GM18499 (cell line): ENCODE data around the gene ITGB2.

Source experiments
- ATAC-seq: cut with Tn5 transposase; IDR thresholded peaks from one replicate; pipeline ENCODE4 v1.9.1; 2021; ENCODE audit warnings: moderate number of reproducible peaks; ENCODE audit not compliant: insufficient read depth, unreplicated experiment

ITGB2 gene

DNA sequence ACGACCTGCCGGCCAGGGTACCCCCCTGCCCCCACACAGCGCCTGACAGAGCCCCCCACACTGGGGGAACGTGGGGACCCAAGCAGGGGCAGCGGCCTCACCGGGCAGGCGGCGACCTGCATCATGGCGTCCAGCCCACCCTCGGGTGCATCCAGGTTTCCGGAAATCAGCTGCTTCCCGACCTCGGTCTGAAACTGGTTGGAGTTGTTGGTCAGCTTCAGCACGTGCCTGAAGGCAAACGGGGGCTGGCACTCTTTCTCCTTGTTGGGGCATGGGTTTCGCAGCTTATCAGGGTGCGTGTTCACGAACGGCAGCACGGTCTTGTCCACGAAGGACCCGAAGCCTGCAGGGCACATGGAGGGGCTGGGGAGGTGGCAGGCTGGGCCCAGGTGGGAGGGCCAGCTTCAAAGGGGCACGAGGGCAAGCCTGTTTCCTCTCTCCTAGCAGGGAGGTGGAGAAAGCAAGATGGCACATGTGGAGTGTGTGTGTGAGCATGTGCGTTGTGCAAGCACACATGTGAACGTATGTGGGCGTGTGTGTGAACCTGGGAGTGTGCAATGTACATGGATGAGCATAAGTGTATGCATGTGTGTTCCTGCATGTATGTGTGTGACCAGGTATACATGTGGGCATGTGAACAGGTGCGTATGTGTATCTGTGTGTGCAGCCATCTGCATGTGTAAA is 19.2 kb downstream of the ITGB2 start:
- ATAC-seq, result no peak

DNA sequence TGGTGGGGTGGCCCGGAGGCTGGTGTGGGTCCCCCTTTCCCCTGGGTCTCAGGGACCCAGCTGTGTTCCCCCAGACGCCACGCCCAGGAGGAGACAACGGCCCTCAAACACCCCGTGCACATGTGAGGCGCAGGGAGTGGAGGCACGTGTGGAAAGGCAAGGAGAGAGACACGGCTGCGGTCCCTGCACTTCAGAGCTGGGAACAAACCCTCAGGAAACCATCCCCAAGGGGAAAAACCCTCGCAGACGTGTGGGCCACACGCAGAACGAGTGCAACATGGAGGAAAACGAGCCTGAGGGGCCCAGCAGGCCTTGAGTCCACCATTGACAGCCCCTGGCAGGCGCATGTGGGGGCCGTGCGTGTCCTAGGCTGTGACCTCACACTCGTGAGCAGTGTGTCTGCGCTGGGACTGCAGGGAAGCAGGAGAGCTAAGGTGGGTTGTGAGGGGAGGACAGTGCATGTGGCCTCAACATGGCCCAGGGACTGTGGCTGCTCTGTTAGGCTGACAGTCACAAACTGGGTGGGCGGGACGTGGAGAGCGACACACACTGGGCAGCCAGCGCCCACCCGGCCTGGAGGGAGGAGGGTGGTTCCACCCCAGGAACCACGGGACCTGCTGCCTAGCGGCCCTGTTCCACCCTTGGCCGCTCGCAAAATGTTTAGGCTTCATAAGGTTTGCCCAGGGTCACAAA is 20.0 kb downstream of the ITGB2 start:
- ATAC-seq, result no peak

DNA sequence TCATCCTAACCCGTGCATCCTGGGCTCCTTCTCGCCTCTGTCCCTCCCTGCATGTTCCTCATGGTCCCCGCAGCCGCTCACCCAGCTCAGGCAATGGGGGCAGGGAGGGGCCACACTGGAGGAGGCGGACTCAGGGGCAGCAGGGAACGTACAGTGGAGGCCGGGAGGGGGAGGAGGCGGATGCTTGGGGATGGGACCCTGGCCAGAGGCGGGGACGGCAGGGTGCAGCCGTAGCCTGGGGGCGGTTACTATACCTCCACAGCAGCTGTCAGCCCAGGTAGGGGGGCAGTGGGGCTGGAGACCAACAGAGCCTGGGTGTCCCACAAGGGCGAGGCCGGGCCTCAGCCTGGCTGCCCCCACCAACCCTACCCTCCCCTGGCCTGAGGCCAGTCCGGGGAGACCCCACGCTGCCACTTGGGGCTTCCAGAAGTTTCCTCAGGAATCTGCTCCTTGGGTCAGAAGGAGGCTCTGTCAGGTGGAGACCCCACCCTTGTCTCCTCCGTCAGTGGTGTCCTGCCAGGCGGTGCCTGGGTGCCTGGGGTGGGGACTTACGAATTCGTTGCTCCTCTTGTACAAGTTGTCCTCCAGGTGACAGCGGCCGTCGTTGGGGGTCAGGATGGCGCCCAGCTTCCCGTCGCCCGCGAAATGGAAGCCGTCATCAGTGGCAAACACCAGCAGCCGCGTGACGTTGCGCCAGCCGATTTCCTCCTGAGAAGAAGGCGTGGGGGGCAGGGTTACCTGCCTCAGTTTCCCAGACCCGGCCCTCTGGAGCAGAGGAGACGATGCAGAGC is 20.7 kb downstream of the ITGB2 start:
- no peak for ATAC-seq

DNA sequence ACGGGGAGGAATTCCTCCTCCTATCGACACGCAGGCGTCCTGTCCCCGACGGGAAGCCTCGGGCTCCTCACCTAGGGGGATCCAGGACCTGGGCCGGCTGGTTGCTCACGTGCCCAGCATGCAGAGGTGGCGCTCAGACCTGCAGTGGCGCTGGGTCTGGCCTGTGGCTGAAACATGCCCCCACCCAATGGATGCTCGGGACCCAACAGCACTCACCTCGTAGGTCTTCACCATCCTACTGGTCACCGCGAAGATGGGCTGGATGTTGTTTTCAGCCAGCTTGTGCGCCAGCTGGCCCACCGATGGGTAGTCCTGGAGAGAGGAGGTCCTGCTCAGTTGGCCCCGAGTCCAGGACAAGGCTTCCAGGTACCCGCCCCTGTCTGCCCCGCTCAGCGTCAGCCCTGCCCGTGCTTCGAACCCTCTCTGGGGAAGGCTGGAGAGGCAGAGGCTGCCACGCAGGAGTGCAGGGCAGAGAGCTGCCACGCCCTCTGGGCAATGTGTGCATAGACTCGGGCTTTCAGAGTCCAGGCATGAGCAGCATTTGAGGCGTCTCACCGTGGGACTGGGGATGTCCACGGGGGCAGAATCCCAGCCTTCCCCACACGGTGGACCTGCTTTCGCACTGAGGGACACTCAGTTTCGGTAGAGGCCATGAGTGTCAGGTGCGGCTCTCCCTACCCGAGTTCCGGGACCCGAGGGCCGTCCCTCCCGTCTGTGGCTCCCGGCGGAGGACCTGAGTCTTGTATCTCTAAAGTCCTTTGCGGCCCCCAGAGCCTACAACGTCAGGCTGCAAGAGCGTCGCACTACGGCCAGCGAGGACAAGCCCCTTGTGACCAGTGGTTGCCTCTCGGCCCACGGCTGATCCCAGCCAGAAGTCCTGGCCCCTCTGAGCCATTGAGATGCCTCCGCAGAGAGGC is 21.6 kb downstream of the ITGB2 start:
- ATAC-seq, result no peak

DNA sequence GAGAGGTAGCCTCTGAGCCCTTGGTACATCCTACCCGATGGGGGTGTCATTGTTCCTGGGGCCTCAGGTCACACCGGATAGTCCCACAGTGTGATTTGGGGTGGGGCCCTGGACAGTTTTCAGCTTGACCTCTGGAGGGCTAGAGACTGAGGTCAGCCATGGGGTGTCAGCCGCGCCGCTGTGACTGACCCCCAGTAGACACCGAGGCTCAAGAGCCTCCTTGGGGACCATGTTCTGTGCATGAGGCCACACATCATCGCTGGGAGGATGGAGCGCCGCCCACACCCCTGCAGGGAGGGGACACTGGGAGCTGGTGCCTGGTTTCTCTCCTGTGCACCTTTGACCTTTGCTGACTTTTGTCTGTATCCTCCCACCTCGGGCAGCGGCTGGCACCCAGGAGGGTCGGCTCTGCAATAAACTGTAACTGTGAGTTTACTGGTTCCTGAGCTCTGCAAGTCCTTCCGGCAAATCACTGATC is 22.6 kb downstream of the ITGB2 start:
- ATAC-seq, result no peak

DNA sequence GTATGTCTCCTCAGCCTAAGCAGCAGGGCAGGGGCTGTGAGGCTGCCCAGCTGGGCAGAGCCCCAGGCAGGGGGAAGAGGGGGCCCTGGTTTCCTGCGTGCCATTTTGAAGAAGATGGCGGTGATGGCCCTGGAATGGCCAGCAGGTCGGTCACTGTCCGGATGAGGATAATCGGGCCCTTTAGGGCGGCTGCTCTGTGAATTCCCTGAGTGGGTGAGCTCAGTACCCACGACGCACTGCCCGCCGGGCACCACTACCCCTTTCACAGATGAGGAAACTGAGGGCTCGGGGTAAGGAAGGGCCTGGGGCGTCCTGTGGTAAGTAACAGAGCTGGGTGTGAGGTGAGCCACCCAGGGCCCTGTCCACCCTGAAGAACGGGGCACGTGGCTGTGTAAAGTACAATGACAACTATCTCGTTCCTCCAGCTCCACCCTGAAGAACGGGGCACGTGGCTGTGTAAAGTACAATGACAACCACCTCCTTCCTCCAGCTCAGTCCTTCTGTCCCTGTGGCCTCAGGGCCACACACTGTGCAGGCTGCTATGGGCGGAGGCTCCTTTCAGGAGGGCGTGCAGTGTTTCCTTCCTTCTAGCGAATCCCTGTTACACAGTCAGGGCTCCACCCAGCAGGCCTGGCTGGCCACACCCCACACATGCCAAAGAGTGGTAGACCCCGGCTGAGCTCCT is 23.2 kb downstream of the ITGB2 start:
- no peak for ATAC-seq

DNA sequence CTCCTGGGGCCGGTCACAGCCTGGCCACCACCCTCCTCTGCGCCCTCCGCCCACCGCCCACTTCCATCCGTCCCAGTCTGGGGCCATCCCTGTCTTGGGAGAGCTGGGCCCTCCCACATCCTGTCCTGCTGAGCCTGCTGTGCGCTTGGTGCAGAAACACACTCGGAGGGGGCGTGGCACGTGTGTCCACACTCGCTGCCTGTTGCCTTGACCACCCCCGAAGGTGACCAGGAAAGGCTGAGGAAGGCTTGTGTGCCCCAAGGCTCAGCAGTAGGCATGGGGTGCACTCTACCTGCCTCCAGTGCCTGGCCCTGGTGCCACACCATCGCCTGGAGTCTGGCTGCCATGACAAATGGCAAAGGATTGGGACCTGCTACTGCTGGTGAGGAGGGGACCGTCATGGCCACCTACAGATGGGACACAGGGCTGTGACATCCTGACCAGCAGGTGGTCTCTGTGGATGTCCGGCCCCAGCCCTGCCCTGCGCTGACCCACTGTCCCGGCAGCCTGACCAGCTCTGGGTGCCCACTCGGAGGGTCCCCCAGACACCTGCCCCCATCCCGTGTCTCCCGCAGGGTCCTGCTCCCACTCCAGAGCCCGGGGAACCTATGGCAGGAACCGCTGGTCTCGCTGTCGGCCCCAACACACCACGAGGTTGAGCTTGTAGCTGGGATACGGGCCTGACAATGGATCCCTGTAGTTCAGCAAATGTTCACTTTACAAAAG is 24.0 kb downstream of the ITGB2 start:
- ATAC-seq, result no peak

GRCh38 chr21:44895859-44896258 is 24.8 kb downstream of the ITGB2 start:
- no peak for ATAC-seq

DNA sequence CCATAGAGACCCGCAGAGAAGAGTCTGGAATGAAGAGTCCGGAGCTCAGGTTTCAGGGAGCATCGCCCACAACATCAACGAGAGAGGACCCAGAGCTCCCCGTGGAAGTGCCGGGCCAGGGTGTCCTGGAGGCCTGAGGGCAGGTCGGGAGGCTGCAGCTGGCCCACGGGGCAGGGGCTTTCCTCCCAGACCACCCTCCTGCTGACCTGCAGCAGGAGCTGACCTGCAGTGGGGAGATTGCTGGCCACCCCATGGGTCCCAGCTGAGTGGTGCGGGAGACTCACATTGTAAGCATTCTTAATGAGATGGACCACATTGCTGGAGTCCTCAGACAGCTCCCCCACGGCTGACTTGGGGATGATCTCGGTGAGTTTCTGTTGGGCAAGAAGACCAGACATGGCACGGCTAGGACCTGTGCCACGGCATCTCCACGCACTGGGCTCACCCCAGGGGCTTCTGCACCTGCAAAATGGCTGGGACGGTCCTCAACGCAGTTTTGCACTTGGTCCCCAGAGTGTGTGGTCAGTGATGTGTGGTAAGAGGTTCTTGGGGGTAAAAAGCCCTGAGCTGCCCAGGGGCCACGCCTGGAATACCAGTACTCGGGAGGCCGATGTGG is 25.9 kb downstream of the ITGB2 start:
- no peak for ATAC-seq

DNA sequence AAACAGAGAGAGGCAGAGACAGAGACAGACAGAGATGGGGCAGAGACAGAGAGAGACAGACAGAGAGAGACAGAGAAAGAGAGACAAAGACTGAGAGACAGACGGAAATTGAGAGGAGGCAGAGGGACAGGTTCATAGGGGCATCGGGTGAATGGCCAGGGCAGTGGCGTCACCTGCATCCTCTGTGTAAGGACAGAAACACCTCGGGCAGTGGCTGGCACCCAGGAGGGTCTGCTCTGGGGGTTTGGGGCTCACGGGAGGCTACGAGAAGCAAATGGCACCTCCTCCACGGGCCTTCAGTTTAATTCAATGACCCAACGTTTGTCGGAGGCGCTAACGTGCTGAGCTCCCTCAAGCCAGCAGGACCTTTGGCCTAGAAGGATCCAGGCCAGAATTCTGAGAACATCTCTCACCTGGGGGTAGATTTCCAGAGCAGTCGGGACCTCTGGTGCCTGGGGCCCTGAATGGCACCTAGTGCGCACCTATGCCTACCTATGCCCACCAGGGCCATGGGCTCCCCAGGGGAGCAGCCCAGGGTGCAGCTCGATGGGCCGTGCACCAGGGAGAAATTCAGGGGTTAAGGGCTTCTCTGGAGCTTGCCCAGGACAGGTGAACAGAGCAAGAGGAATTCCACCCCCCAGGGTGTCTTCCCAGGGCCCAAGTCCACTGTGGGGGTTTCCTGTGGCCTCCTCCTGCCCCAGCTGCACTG is 26.6 kb downstream of the ITGB2 start:
- no peak for ATAC-seq

DNA sequence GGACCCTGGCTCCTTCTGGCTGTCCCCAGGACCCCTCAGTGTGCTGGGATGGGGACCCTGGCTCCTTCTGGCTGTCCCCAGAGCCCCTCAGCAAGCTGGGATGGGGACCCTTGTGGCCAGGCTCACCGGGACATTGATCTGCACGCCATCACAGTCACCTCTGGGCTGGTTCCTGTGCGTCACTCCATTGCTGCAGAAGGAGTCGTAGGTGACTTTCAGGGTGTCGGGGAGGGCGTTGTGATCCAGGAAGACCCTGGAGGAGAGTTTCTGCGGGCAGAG is 27.5 kb downstream of the ITGB2 start:
- ATAC-seq, result no peak

- ATAC-seq, result no peak
These were observed 28.0 kb downstream of the ITGB2 start for GRCh38 chr21:44892536-44893277.

GRCh38 chr21:44892095-44892494 is 28.6 kb downstream of the ITGB2 start:
- no peak for ATAC-seq

GRCh38 chr21:44891631-44892031 is 29.1 kb downstream of the ITGB2 start:
- ATAC-seq, result no peak

DNA sequence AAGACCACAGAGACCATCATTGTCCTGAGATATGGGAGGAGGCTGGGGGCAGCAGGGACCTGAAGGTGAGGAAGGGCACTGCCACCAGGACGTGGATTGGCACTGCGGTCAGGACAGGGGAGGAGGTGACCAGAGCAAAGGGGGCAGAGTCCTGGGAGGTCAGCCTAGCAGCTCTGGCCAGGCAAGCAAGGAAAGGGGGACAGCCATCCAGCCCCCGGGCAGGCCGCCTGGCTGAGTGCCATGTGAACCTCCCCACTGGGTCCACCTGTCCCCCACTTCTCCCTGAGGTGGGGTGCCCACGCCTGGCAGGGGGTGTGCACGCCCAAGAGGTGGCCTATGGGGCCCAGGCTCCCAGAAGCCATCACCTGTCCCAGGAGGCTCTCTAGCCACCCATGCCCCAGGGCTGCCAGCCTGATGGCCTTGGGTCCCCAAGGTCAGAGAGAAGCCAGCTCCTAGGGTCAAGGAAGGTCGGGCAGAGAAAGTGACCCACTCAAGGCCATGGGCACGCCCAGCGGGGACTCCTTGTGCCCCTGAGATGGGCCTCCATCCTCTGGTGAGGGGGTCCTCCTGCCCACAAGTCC is 29.6 kb downstream of the ITGB2 start:
- no peak for ATAC-seq

- no peak for ATAC-seq
These were observed 30.3 kb downstream of the ITGB2 start for GRCh38 chr21:44890338-44890931.
